Measurements from ENCODE around the gene PEX16.

DNA sequence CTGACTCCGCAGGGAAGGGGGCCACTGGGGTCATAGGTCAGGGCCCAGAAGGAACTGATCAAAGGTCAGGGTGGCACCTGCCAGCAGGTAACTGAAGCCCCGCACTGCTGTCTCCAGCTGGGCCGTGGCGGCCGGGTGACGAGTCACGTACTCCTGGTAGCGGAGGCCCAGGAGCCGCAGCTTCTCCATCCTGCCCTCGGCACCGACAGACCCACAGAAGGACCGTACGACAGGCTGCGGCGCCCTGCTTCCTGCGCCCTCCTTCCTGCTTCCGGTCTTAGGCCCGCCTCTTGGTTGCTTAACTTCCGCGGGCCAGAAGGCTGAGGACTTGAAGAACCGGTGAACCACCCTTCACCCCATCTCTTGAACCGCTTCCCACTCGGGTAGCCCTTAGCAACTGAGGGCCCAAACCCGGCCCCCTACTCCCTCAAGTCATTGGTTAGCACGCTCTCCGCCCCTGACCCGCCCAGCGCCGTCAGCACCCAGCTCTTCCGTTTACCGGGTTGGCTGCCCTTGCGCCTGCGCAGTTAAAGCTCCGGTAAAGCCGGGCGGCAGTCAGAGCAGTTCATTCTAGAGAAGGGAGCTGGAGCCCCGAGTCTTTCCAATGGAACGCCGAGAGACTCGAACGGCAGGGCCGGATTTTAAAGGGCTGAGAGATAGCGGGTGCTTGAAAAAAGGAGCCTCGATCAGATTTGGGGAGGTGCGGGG, at the start of gene PEX16:
- TF ChIP-seq EZH2 (IDR thresholded peaks at IDR 0.05; ENCODE audit: low read depth): no peak
- TF ChIP-seq, protein P1, sequence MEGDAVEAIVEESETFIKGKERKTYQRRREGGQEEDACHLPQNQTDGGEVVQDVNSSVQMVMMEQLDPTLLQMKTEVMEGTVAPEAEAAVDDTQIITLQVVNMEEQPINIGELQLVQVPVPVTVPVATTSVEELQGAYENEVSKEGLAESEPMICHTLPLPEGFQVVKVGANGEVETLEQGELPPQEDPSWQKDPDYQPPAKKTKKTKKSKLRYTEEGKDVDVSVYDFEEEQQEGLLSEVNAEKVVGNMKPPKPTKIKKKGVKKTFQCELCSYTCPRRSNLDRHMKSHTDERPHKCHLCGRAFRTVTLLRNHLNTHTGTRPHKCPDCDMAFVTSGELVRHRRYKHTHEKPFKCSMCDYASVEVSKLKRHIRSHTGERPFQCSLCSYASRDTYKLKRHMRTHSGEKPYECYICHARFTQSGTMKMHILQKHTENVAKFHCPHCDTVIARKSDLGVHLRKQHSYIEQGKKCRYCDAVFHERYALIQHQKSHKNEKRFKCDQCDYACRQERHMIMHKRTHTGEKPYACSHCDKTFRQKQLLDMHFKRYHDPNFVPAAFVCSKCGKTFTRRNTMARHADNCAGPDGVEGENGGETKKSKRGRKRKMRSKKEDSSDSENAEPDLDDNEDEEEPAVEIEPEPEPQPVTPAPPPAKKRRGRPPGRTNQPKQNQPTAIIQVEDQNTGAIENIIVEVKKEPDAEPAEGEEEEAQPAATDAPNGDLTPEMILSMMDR (conservative IDR thresholded peaks at IDR 0.05): no peak

Data from PC-9 (cell line).